ENCODE results near the gene SMG5.

The SMG5 gene

GRCh38 chr1:156212833-156213643 lies 69.6 kb downstream of the SMG5 start, which contains the start of gene PMF1:
PMF1 (plus strand) TSS chr1:156213007; CDS start chr1:156213016, 9 bp downstream.
- in situ Hi-C loops (cut with HindIII; ENCODE audit: low pct_unique_long_range_greater_than_20kb, low sequenced_read_pairs) = no loop called here
- DNase-seq (ENCODE audit: low read depth in 1 of 2, low spot score in 1 of 2) = peak; percentile 98 to 100
- no peak for TF ChIP-seq JUND (IDR thresholded peaks at IDR 0.05; ENCODE audit: low read depth)

- DNase-seq (ENCODE audit: low read depth in 1 of 2, low spot score in 1 of 2) = no peak
- TF ChIP-seq JUND (IDR thresholded peaks at IDR 0.05; ENCODE audit: low read depth) = no peak
- in situ Hi-C loops (cut with HindIII; ENCODE audit: low pct_unique_long_range_greater_than_20kb, low sequenced_read_pairs) = no loop called here
Observed at GRCh38 chr1:156212130-156212529, 70.5 kb downstream of the SMG5 start.

- in situ Hi-C loops (cut with HindIII; ENCODE audit: low pct_unique_long_range_greater_than_20kb, low sequenced_read_pairs) = no loop called here
- DNase-seq (ENCODE audit: low read depth in 1 of 2, low spot score in 1 of 2) = no peak
- no peak for TF ChIP-seq JUND (IDR thresholded peaks at IDR 0.05; ENCODE audit: low read depth)
Observed at GRCh38 chr1:156211243-156211642, 71.4 kb downstream of the SMG5 start.

GRCh38 chr1:156204686-156205085 lies 77.9 kb downstream of the SMG5 start:
- in situ Hi-C loops (cut with HindIII; ENCODE audit: low pct_unique_long_range_greater_than_20kb, low sequenced_read_pairs) = no loop called here
- no peak for DNase-seq (ENCODE audit: low read depth in 1 of 2, low spot score in 1 of 2)
- no peak for TF ChIP-seq JUND (IDR thresholded peaks at IDR 0.05; ENCODE audit: low read depth)

- in situ Hi-C loops (cut with HindIII; ENCODE audit: low pct_unique_long_range_greater_than_20kb, low sequenced_read_pairs) = no loop called here
- DNase-seq (ENCODE audit: low read depth in 1 of 2, low spot score in 1 of 2) = no peak
Observed at GRCh38 chr1:156203331-156203730, 79.3 kb downstream of the SMG5 start.

GRCh38 chr1:156200044-156200443 lies 82.6 kb downstream of the SMG5 start:
- DNase-seq (ENCODE audit: low read depth in 1 of 2, low spot score in 1 of 2) = no peak
- TF ChIP-seq JUND (IDR thresholded peaks at IDR 0.05; ENCODE audit: low read depth) = no peak
- in situ Hi-C loops (cut with HindIII; ENCODE audit: low pct_unique_long_range_greater_than_20kb, low sequenced_read_pairs) = no loop called here

More at GRCh38 chr1:156203331-156203730, 79.3 kb downstream of the SMG5 start:
- TF ChIP-seq JUND (IDR thresholded peaks at IDR 0.05; ENCODE audit: low read depth) = no peak

Data from T47D (cell line).